Liver (tissue), 9 donors: Measurements from ENCODE around the gene CREB3L1. TPM values are rescaled to one million over a fixed set of nuclear protein-coding genes. Genes with fewer than 3 reads are reported as not detected.

Source experiments
- DNase-seq: peaks from one replicate; pipeline ENCODE4 v3.0.0-alpha.2; 2017; ENCODE audit warnings: low spot score
- H3K27ac ChIP-seq, 2 donors: one replicate each; pipeline ENCODE4 v1.7.0; 2013; ENCODE audit warnings: inconsistent platforms in 2 of 2, low read length in 2 of 2, control low read depth in 1 of 2, low read depth in 1 of 2, mild to moderate bottlenecking in 1 of 2
- H3K27me3 ChIP-seq, 4 donors: one replicate each; pipeline versions ENCODE4 v1.6.1 to v1.7.0; 2013; ENCODE audit warnings: low read length in 3 of 4, inconsistent platforms in 1 of 4, mild to moderate bottlenecking in 1 of 4, moderate library complexity in 1 of 4; ENCODE audit not compliant: control insufficient read depth in 4 of 4, insufficient read depth in 4 of 4
- H3K36me3 ChIP-seq, 4 donors: one replicate each; pipeline versions ENCODE4 v1.6.1 to v1.7.0; 2013; ENCODE audit warnings: low read length in 3 of 4, mild to moderate bottlenecking in 3 of 4, low read depth in 1 of 4, moderate library complexity in 1 of 4; ENCODE audit not compliant: control insufficient read depth in 4 of 4, insufficient read depth in 3 of 4
- H3K4me1 ChIP-seq, 4 donors: one replicate each; pipeline versions ENCODE4 v1.6.1 to v1.7.0; 2013; ENCODE audit warnings: low read length in 3 of 4, mild to moderate bottlenecking in 3 of 4, moderate library complexity in 1 of 4; ENCODE audit not compliant: control insufficient read depth in 4 of 4, insufficient read depth in 4 of 4
- H3K4me3 ChIP-seq, 3 donors: one replicate each; pipeline versions ENCODE4 v1.6.1 to v1.7.0; 2013; ENCODE audit warnings: low read length in 3 of 3, control low read depth in 1 of 3, low read depth in 1 of 3, mild to moderate bottlenecking in 1 of 3
- H3K9ac ChIP-seq, 2 donors: one replicate each; pipeline ENCODE4 v1.7.0; 2013; ENCODE audit warnings: low read length in 2 of 2, mild to moderate bottlenecking in 2 of 2, moderate library complexity in 2 of 2, control low read depth in 1 of 2, low read depth in 1 of 2
- H3K9me3 ChIP-seq, 4 donors: one replicate each; pipeline versions ENCODE4 v1.6.1 to v1.7.0; 2013; ENCODE audit warnings: low read length in 3 of 4; ENCODE audit not compliant: control insufficient read depth in 4 of 4
- EGR1 ChIP-seq, 2 donors: IDR thresholded peaks; 2 replicates each; pipeline ENCODE4 v1.6.1; 2016 to 2018; ENCODE audit warnings: antibody characterized with exemption in 2 of 2, low read depth in 2 of 2
- FOXA2 ChIP-seq: IDR thresholded peaks from 2 replicates; pipeline ENCODE4 v1.6.1; 2016; ENCODE audit warnings: antibody characterized with exemption
- GABPA ChIP-seq, 2 donors: IDR thresholded peaks in 1 of 2; conservative IDR thresholded peaks in 1 of 2; 2 replicates each; pipeline ENCODE4 v1.6.1; 2016; ENCODE audit warnings: antibody characterized with exemption in 2 of 2, mild to moderate bottlenecking in 1 of 2, moderate library complexity in 1 of 2
- HNF4A ChIP-seq, 2 donors: conservative IDR thresholded peaks; 2 replicates each; pipeline ENCODE4 v1.6.1; 2016; ENCODE audit warnings: antibody characterized with exemption in 2 of 2, mild to moderate bottlenecking in 2 of 2
- HNF4G ChIP-seq: IDR thresholded peaks from 2 replicates; pipeline ENCODE4 v1.6.1; 2016; ENCODE audit warnings: antibody characterized with exemption
- JUND ChIP-seq, 2 donors: IDR thresholded peaks; 2 replicates each; pipeline ENCODE4 v1.6.1; 2016; ENCODE audit warnings: antibody characterized with exemption in 2 of 2
- NR2F2 ChIP-seq: IDR thresholded peaks from 2 replicates; pipeline ENCODE4 v1.6.1; 2016; ENCODE audit warnings: antibody characterized with exemption
- RAD21 ChIP-seq, 2 donors: IDR thresholded peaks; 2 replicates each; pipeline ENCODE4 v1.6.1; 2016; ENCODE audit warnings: antibody characterized with exemption in 2 of 2, mild to moderate bottlenecking in 2 of 2
- RXRA ChIP-seq, 2 donors: IDR thresholded peaks; 2 replicates each; pipeline ENCODE4 v1.6.1; 2017 to 2018; ENCODE audit warnings: antibody characterized with exemption in 2 of 2, mild to moderate bottlenecking in 1 of 2
- SP1 ChIP-seq: IDR thresholded peaks from 2 replicates; pipeline ENCODE4 v1.6.1; 2018; ENCODE audit warnings: antibody characterized with exemption, mild to moderate bottlenecking
- TAF1 ChIP-seq: conservative IDR thresholded peaks from 2 replicates; pipeline ENCODE4 v1.6.1; 2016; ENCODE audit warnings: antibody characterized with exemption, mild to moderate bottlenecking
- YY1 ChIP-seq: IDR thresholded peaks from 2 replicates; pipeline ENCODE4 v1.6.1; 2016; ENCODE audit warnings: antibody characterized with exemption, mild to moderate bottlenecking
- WGBS: extraction: QIAGEN DNeasy Blood & Tissue Kit; methylation state at CpG from one replicate; pipeline ENCODE4 v1.1.7; 2013; 5-methylcytosine and 5-hydroxymethylcytosine counted together
- polyA plus RNA-seq, 2 donors: library from polyadenylated mRNA; stranded (reverse) in 1 of 2; unstranded in 1 of 2; fragments of 200-250 nt in 1 of 2; fragments of >200 nt in 1 of 2; fragmentation: Nextera tagmentation in 1 of 2; extraction: Ambion mirVana in 1 of 2; gene quantifications; one replicate each; pipeline versions ENCODE4 v1.2.1 to v1.2.3, GENCODE V29; 2013 to 2015
- total RNA-seq, 2 donors: library from RNA; depleted of rRNA; stranded (reverse); fragments of >200 nt; gene quantifications; one replicate each; pipeline ENCODE4 v1.2.3, GENCODE V29; 2014
- TF ChIP-seq, protein P1 (sequence below): IDR thresholded peaks from 2 replicates; pipeline ENCODE4 v1.6.1; 2016; ENCODE audit warnings: antibody characterized with exemption
- TF ChIP-seq, protein P2 (sequence below): IDR thresholded peaks from 2 replicates; pipeline ENCODE4 v1.6.1; 2016; ENCODE audit warnings: antibody characterized with exemption, mild to moderate bottlenecking
- TF ChIP-seq, protein P3 (sequence below): fragments of 150-350 bp; IDR thresholded peaks from 2 replicates; pipeline ENCODE4 v1.5.1; 2017; ENCODE audit warnings: improper control_type of control experiment, low read depth, low read length; ENCODE audit not compliant: missing input control
- TF ChIP-seq, protein P4 (sequence below): IDR thresholded peaks from 2 replicates; pipeline ENCODE4 v1.6.1; 2016; ENCODE audit warnings: antibody characterized with exemption
- donor health status: healthy.
- donor health status: healthy.
- donor health status: healthy.
- donor health status: healthy.
- donor health status: healthy.

The CREB3L1 gene
- total and polyA plus RNA-seq, 4 donors: 0.14 to 1.3 (median 0.33) TPM

DNA sequence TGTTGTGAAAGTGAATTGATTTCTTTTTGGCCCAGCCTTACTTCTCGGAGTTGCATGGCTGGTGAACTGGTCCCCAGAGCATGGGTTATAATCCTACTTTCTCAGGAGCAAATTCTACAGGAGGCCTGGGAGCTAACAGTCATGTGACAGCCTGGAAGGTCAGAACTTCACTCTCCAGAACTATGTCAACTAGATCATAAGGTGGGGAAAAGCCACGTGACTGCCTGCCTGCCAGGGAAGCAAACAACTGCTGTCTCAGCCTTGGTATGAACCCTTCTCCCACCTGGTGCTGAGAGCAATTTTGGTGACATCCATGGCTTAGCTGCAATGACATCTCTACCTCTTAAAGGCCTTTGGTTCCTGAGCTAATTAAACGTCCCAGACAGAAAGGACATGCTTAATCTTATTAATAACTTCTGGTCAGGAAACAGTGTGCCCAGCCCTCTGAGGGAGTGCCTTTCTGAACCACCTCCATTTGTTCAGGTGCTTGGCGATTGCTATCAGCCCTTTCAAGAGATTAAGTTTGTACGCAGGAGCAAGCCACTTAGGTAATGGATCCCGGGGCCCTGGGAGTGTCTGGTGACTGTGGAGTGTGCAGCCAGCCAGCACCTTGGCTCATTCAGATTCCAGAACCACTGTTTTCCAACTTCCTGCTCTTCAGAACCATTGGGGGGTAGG is 1.4 kb upstream of the CREB3L1 start:
- Histone ChIP-seq H3K36me3 (no peaks in the 10 kb centered on the region), H3K4me1 (peaks cover 11 to 41% (median 13%) of the 10 kb centered on the region in 4 donors), H3K4me3 (no peak overlapping the region), H3K9ac (no peak overlapping the region), H3K9me3 (no peaks in the 10 kb centered on the region), H3K27me3 (peaks cover 0 to 23% (median 12%) of the 10 kb centered on the region in 4 donors), H3K27ac (no peak overlapping the region)
- DNase-seq: no peak
- 38% methylated on average over 6 of the region's 6 CpGs for WGBS
- TF ChIP-seq, protein P1, sequence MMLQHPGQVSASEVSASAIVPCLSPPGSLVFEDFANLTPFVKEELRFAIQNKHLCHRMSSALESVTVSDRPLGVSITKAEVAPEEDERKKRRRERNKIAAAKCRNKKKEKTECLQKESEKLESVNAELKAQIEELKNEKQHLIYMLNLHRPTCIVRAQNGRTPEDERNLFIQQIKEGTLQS: no peak
- TF ChIP-seq, protein P2, sequence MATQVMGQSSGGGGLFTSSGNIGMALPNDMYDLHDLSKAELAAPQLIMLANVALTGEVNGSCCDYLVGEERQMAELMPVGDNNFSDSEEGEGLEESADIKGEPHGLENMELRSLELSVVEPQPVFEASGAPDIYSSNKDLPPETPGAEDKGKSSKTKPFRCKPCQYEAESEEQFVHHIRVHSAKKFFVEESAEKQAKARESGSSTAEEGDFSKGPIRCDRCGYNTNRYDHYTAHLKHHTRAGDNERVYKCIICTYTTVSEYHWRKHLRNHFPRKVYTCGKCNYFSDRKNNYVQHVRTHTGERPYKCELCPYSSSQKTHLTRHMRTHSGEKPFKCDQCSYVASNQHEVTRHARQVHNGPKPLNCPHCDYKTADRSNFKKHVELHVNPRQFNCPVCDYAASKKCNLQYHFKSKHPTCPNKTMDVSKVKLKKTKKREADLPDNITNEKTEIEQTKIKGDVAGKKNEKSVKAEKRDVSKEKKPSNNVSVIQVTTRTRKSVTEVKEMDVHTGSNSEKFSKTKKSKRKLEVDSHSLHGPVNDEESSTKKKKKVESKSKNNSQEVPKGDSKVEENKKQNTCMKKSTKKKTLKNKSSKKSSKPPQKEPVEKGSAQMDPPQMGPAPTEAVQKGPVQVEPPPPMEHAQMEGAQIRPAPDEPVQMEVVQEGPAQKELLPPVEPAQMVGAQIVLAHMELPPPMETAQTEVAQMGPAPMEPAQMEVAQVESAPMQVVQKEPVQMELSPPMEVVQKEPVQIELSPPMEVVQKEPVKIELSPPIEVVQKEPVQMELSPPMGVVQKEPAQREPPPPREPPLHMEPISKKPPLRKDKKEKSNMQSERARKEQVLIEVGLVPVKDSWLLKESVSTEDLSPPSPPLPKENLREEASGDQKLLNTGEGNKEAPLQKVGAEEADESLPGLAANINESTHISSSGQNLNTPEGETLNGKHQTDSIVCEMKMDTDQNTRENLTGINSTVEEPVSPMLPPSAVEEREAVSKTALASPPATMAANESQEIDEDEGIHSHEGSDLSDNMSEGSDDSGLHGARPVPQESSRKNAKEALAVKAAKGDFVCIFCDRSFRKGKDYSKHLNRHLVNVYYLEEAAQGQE: no peak
- TF ChIP-seq EGR1 (IDR thresholded peaks at IDR 0.05; ENCODE audit: low read depth in 2 of 2) (no peak), JUND (IDR thresholded peaks at IDR 0.05) (no peak), YY1 (no peak), HNF4A (conservative IDR thresholded peaks at IDR 0.05) (no peak), RAD21 (IDR thresholded peaks at IDR 0.05) (no peak), HNF4G (no peak), NR2F2 (no peak), RXRA (IDR thresholded peaks at IDR 0.05) (no peak), TAF1 (no peak), SP1 (no peak), GABPA (IDR thresholded peaks at IDR 0.05 in 1 of 2, conservative IDR thresholded peaks at IDR 0.05 in 1 of 2) (no peak), FOXA2 (no peak)
- TF ChIP-seq, protein P3, sequence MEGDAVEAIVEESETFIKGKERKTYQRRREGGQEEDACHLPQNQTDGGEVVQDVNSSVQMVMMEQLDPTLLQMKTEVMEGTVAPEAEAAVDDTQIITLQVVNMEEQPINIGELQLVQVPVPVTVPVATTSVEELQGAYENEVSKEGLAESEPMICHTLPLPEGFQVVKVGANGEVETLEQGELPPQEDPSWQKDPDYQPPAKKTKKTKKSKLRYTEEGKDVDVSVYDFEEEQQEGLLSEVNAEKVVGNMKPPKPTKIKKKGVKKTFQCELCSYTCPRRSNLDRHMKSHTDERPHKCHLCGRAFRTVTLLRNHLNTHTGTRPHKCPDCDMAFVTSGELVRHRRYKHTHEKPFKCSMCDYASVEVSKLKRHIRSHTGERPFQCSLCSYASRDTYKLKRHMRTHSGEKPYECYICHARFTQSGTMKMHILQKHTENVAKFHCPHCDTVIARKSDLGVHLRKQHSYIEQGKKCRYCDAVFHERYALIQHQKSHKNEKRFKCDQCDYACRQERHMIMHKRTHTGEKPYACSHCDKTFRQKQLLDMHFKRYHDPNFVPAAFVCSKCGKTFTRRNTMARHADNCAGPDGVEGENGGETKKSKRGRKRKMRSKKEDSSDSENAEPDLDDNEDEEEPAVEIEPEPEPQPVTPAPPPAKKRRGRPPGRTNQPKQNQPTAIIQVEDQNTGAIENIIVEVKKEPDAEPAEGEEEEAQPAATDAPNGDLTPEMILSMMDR: no peak

DNA sequence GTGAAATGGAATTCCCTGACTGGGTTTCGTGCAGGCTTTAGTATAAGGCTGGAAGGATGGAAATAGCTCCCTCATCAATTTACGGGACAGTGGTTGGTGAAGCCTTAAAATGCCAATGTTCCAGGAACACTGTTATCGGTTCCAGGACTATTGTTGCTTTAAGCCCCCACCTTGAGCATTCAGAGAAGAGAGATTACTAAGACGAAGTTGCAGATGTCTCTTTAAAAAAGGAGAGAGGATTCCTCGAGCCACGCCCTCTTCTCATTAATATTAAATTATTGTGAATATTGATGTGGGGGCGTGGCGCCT is 195 bp upstream of the CREB3L1 start:
- TF ChIP-seq HNF4G: no peak
- TF ChIP-seq GABPA (IDR thresholded peaks at IDR 0.05 in 1 of 2, conservative IDR thresholded peaks at IDR 0.05 in 1 of 2): no peak
- TF ChIP-seq YY1: no peak
- TF ChIP-seq, protein P4, sequence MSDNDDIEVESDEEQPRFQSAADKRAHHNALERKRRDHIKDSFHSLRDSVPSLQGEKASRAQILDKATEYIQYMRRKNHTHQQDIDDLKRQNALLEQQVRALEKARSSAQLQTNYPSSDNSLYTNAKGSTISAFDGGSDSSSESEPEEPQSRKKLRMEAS: no peak
- TF ChIP-seq, protein P3: no peak
- TF ChIP-seq SP1: no peak
- TF ChIP-seq, protein P2: no peak
- TF ChIP-seq FOXA2: no peak
- TF ChIP-seq EGR1 (IDR thresholded peaks at IDR 0.05; ENCODE audit: low read depth in 2 of 2): no peak
- no peak for DNase-seq
- no peaks in the 10 kb centered on the region for H3K36me3 ChIP-seq
- H3K9ac ChIP-seq: no peak overlapping the region
- no peaks in the 10 kb centered on the region for H3K9me3 ChIP-seq
- 19% methylated on average over 8 of the region's 8 CpGs for WGBS
- peaks cover 0 to 25% (median 14%) of the 10 kb centered on the region in 4 donors for H3K27me3 ChIP-seq
- peaks cover 11 to 40% (median 13%) of the 10 kb centered on the region in 4 donors for H3K4me1 ChIP-seq
- peak overlapping the region in 1 of 3 donors; percentile 35 for H3K4me3 ChIP-seq
- H3K27ac ChIP-seq: no peak overlapping the region
